ENCODE results near the gene COL19A1.

- no peak for TF ChIP-seq POLR2A (IDR thresholded peaks at IDR 0.05)
- TF ChIP-seq CTCF (IDR thresholded peaks at IDR 0.05) = no peak
These were observed 175.1 kb downstream of the COL19A1 start for GRCh38 chr6:70041411-70041810.
